ENCODE measurements around the gene LCN6.
"Not testable (repeated sequence)": the region's sequence is repeated elsewhere in the genome, so short reads cannot be mapped to it uniquely, and the experiment has no call there.

The LCN6 gene

GRCh38 chr9:136782452-136782851 lies 34.1 kb upstream of the LCN6 start:
- no peak for DNase-seq

GRCh38 chr9:136779808-136780207 lies 31.5 kb upstream of the LCN6 start:
- no peak for DNase-seq

DNA sequence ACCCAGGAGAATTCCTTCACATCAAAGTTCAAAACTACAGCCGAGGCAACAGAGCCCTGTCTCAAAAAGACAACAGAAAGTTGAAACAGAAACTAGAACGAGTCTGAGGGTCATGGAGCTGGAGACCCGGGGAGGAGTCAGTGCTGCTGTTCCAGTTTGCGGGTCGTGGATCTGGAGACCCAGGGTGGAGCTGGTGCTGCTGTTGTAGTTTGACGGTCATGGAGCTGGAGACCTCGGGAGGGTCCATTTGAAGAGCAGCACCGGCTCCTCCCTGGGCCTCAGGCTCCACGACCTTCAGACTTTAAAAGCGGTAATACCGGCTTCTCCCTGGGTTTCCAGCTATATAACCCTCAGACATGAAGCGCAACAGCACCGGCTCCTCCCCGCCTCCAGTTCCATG lies 29.0 kb upstream of the LCN6 start:
- no peak for DNase-seq

GRCh38 chr9:136776947-136777346 lies 28.6 kb upstream of the LCN6 start:
- no peak for DNase-seq

GRCh38 chr9:136775191-136775590 lies 26.9 kb upstream of the LCN6 start:
- no peak for DNase-seq

GRCh38 chr9:136774416-136775045 lies 26.2 kb upstream of the LCN6 start:
- no peak for DNase-seq

GRCh38 chr9:136773386-136774044 lies 25.2 kb upstream of the LCN6 start:
- no peak for DNase-seq

- no peak for DNase-seq
Observed at GRCh38 chr9:136771907-136772415, 23.6 kb upstream of the LCN6 start.

DNA sequence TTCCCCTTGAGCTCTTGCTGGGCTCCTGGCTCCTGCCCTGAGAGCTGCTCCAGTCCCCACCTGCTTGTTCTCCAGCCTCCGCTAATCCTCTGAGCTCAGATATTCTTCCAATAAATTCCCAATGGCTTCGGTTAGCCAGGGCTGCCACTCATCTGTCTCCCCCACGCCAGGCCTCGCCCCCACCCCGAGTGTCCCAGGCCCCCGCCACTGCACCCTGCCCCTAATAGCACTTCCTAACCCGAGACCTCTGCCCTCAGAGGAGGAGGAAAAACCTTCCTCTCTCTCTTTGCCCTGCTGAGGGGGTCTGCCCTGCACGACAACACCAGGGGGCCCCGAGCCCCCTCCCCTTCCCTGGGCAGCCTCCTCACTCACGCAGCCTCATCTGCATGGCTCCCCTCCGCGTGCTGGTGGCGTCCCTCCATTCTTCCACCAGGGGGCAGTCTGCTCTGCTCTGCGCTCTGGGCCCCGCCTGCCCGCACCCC lies 21.4 kb upstream of the LCN6 start:
- no peak for DNase-seq

- not testable (repeated sequence) for DNase-seq
Observed at GRCh38 chr9:136766410-136767120, 18.2 kb upstream of the LCN6 start.

DNA sequence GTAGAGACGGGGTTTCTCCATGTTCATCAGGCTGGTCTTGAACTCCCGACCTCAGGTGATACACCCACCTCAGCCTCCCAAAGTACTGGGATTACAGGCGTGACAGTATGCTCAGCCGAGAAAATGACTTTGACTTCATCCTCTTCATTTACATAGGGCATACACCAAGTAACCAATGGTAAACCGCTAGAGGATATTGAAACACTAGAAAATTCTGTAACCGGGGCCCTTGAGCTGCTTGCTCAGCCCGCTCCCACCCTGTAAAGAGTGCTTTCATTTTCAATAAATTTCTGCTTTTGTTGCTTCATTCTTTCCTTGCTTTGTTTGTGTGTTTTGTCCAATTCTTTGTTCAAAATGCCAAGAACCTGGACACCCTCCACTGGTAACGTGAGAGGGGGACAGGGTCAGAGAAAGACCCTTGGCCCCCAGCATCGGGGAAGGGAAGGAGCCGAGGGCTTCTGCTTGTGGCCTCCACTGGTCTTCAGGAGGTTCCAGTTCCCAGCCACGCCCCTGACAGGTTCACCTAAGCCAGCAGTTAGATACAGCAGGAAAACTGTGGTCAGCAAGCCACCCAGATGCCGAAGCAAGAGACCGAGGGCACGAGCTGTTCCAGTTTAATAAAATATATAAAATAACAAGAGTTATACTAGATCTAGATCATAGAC lies 17.6 kb upstream of the LCN6 start:
- DNase-seq = not testable (repeated sequence)

DNA sequence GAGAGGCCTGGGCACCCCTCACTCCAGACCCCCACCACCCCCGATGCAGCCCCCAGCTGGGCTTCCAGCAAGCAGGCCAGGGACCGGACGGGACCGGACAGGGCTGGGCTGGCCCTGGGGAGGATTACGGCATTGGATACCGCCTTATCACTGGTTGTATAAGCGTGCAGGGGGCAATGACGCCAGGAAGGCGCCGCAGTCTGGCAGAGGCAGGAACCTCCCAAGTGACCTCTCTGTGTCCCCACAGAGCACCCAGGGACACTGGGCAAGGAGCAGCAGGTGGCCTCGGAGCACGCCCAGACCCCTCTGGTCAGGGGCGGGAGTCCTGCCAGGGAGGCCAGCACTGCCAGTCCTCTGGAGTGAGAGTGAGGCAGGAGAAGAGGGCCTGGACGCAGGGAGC lies 16.7 kb upstream of the LCN6 start:
- DNase-seq = no peak

GRCh38 chr9:136764301-136764891 lies 16.1 kb upstream of the LCN6 start, which contains the start of gene LCN15:
Gene LCN15, minus strand, starts transcription at chr9:136764518. Its CDS starts 30 bp downstream, at chr9:136764488.
- no peak for DNase-seq

DNA sequence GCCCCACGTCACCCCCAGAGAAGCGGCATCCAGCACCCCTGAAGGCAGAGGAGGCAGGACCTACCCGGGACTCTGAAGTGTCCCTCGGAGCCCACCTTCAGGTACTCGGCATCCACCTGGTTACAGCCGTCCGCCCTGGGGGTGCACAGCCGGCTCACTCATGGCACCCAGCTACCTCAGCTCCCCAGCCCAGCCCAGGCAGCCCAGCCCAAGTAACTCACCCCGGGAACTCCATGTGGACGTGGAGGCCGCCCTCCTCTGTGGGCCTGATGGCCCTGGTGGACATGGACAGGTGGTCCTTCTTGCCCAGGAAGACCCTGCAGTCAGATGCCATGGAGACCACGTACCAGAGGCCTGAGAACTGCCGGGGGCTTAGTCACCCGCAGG lies 15.3 kb upstream of the LCN6 start:
- no peak for DNase-seq

- no peak for DNase-seq
Observed at GRCh38 chr9:136762915-136763648, 14.8 kb upstream of the LCN6 start.

DNA sequence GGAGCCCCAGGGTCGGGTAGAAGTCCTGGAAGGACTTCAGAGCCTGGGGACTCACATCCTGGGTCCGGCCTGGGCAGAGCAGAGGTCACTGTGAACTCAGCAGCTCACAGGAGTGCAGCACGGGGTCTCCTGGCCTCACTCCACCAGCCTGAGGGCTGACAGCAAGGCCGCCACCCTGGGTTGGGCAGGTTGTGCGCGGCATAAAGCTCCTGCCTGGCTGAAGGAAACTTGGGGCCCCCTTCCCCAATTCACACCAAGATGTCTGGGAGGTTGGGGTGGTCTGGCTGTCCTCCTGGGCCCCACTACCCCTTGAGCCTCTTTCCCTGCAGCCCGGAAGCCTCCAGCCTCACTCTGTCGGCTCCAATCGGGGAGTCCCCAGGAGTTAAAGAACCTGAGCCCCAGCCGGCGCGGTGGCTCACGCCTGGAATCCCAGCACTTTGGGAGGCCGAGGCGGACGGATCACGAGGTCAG lies 13.9 kb upstream of the LCN6 start:
- DNase-seq = no peak

DNA sequence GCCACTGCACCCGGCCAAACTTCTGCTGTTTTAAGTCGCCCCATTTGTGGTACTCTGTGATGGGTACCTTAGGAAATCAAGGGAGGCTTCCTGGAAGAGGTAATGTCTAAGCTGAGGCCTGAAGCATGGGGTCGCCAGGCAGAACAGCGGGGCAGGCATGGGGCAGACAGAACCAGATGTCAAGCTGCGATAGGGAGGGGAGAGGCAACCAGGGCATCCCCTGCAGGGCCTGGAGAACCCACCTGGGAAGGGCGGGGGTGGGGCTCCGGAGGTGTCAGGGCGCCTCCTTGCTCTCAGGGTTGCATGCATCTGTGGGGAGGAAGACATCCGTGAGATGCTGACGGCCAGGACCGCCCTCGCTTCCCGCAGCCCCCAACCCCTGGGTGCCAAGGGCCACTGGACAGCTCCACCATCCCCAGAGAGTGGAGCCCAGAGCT lies 13.2 kb upstream of the LCN6 start:
- DNase-seq = no peak

- peak; percentile 12 for DNase-seq
Observed at GRCh38 chr9:136760834-136761544, 12.7 kb upstream of the LCN6 start.

DNA sequence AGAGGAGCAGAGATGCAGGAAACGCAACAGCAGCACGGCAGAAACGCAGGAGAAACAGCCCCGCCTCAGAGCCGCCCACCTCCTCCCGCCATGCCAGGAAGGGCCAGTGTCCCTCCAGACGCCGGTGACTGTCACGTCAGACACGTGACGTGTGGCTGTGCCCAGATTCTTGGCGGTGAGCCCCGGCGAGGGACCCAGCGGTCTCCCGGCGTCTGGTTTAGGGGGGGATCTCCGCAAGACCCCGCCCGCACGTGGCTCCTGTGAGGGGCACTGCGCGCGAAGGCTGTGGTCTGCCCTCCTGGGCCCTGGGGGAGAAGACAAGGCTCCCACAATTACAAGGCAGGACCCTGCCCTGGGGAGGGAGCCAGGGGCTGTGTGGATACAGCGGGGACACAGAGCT lies 12.1 kb upstream of the LCN6 start:
- no peak for DNase-seq

DNA sequence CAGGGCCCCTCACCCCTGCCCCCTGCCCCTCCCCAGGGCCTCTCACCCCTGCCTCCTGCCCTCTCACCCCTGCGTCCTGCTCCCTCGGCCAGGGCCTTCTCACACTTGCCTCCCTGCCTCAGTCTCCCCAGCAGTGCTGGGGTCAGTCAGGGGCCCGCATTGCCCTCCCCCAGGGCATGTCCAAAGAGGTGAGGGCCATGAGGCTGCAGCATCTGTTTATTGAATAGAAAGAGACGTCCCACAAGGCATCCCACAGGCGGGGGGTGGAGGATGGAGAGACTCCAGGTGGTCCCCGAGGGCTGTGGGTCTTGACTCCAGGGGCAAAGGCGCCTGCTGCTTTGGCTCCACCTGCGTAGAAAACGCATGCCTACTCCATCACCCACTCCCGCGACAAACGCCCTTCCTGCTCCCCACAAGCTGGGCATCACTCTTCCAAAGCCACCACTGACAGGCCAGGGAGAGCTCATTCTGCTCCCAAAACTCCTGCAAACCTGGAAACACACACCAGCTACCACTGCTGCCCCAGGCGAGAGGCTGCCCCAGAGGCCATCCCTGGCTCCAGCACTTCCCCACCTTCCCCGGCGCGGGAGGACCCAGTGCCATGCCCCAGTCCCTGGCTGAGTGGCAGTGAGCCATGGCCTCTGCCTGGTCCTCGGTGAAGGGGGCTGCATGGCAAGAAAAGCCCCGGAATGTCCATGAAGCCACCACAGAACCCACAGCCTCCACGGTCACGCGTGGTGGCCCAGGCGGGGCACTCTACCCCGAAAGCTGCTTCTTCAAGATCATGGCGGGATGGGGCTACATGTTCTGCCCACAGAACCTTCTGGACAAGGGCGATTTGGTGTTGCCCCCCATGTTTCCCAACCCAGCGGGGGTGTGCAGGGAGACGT lies 11.4 kb upstream of the LCN6 start:
- DNase-seq = no peak
